ENCODE data around the gene ABCA4. TPM values are rescaled to one million over a fixed set of nuclear protein-coding genes. Genes with fewer than 3 reads are reported as not detected.

The ABCA4 gene
- total RNA-seq, 1 donor from 2014 or later: 1.2 TPM

- peaks cover 63% of the 10 kb centered on the region for H3K4me1 Mint-ChIP-seq
Observed at GRCh38 chr1:94113589-94114226, 7.2 kb downstream of the ABCA4 start.

DNA sequence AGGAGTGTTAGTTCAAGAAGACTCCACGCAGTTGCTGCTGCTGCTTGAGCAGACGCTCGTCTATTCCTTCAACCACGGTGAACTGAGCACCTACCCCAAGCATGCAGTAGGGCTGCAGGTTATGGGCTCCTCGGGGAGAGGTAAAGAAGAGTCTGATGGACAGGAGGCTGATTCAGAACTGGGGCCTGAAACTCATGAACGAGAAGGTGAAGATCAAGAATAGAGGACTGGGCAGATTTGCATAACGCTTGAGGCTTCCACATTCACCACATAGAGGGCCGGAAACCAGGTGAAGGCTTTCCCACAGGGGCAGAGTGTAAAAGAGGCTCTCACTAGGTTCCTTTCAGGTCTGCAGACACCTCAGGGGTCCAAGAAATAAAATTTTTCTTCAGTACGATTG lies 9.1 kb downstream of the ABCA4 start:
- Histone ChIP-seq H3K36me3 (no peaks in the 10 kb centered on the region), H3K27ac (no peak overlapping the region), H3K9ac (no peak overlapping the region), H3F3A (ENCODE audit: low read depth) (no peaks in the 10 kb centered on the region), H3K4me1 (peaks cover 27% of the 10 kb centered on the region), H3K79me2 (ENCODE audit: low read depth) (no peaks in the 10 kb centered on the region), H3K4me2 (no peak overlapping the region), H3K4me3 (no peak overlapping the region), H3K9me3 (ENCODE audit: low read depth) (no peaks in the 10 kb centered on the region), H2AFZ (replicated peaks) (no peak overlapping the region), H4K20me1 (ENCODE audit: low read depth) (no peaks in the 10 kb centered on the region), H3K27me3 (peaks cover 43% of the 10 kb centered on the region)
- peaks cover 10% of the 10 kb centered on the region for H3K27me3 Mint-ChIP-seq (ENCODE audit: insufficient read depth, low read depth)
- no peak overlapping the region for H3K27ac Mint-ChIP-seq
- H3K4me3 Mint-ChIP-seq: no peak overlapping the region
- peaks cover 10% of the 10 kb centered on the region for H3K9me3 Mint-ChIP-seq
- H3K4me1 Mint-ChIP-seq: peaks cover 50% of the 10 kb centered on the region
- H3K36me3 Mint-ChIP-seq: peaks cover 1% of the 10 kb centered on the region
- no peak for DNase-seq (ENCODE audit: low spot score)
- no peak for TF ChIP-seq EZH2phosphoT487 (IDR thresholded peaks at IDR 0.05)
- no peak for TF ChIP-seq EZH2 (IDR thresholded peaks at IDR 0.05)
- TF ChIP-seq, protein P1, sequence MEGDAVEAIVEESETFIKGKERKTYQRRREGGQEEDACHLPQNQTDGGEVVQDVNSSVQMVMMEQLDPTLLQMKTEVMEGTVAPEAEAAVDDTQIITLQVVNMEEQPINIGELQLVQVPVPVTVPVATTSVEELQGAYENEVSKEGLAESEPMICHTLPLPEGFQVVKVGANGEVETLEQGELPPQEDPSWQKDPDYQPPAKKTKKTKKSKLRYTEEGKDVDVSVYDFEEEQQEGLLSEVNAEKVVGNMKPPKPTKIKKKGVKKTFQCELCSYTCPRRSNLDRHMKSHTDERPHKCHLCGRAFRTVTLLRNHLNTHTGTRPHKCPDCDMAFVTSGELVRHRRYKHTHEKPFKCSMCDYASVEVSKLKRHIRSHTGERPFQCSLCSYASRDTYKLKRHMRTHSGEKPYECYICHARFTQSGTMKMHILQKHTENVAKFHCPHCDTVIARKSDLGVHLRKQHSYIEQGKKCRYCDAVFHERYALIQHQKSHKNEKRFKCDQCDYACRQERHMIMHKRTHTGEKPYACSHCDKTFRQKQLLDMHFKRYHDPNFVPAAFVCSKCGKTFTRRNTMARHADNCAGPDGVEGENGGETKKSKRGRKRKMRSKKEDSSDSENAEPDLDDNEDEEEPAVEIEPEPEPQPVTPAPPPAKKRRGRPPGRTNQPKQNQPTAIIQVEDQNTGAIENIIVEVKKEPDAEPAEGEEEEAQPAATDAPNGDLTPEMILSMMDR (IDR thresholded peaks at IDR 0.05): no peak

More at GRCh38 chr1:94113589-94114226, 7.2 kb downstream of the ABCA4 start:
- H3K4me3 ChIP-seq: no peak overlapping the region
- no peak overlapping the region for H3K4me3 Mint-ChIP-seq
- peaks cover 3% of the 10 kb centered on the region for H3K9me3 Mint-ChIP-seq
- H3K9ac ChIP-seq: no peak overlapping the region
- H3K27me3 ChIP-seq: peaks cover 38% of the 10 kb centered on the region
- TF ChIP-seq EZH2 (IDR thresholded peaks at IDR 0.05): no peak
- TF ChIP-seq EZH2phosphoT487 (IDR thresholded peaks at IDR 0.05): no peak
- TF ChIP-seq, protein P1 (IDR thresholded peaks at IDR 0.05): no peak
- no peaks in the 10 kb centered on the region for H3K36me3 ChIP-seq
- H3K27ac Mint-ChIP-seq: peak overlapping the region; percentile 64
- peaks cover 30% of the 10 kb centered on the region for H3K4me1 ChIP-seq
- no peaks in the 10 kb centered on the region for H3K36me3 Mint-ChIP-seq
- H3F3A ChIP-seq (ENCODE audit: low read depth): no peaks in the 10 kb centered on the region
- H3K27me3 Mint-ChIP-seq (ENCODE audit: insufficient read depth, low read depth): peaks cover 12% of the 10 kb centered on the region
- H3K4me2 ChIP-seq: peak overlapping the region; percentile 31
- DNase-seq (ENCODE audit: low spot score): no peak
- H3K79me2 ChIP-seq (ENCODE audit: low read depth): no peaks in the 10 kb centered on the region
- no peak overlapping the region for H2AFZ ChIP-seq (replicated peaks)
- H3K9me3 ChIP-seq (ENCODE audit: low read depth): no peaks in the 10 kb centered on the region
- H4K20me1 ChIP-seq (ENCODE audit: low read depth): no peaks in the 10 kb centered on the region
- no peak overlapping the region for H3K27ac ChIP-seq

DNA sequence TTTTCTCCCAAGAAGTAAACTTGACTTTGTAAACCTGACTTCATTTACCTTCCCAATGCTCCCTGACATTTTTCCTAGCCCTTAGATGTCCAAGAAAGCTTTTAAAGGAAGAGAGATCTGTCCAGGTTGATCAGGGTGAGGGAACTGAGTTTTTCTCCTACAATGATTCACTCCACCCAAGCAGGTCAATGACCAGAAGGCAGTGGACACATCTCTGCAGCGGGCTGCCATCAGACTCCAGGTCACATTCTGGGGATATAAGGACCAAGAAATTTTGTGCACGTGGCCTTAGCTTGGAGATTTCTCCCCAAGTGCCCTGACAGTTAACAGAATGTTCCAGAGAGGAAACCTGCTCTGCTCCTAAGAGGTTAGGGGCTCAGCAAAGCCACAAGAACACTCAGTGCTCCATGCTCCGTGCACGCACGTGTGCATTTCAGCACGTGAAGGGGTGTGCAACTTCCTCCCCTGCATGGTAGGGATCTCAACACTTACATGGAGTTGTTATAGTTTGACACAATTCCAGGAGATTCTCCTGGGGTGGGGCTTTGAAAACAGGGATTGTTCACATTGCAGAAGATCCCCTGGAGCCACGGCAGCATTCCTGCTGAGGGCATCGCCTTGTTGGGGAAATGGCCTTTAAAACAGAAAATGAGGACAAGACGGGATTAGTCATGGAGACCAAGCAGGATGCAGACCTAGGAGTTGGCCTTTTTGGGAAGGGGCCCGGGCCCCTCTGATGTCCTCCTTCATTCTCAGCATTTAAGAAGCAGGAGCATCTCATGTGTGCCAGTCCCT lies 9.8 kb downstream of the ABCA4 start:
- peaks cover 10% of the 10 kb centered on the region for H3K9me3 Mint-ChIP-seq
- Histone ChIP-seq H3K4me3 (no peak overlapping the region), H3K4me1 (peaks cover 20% of the 10 kb centered on the region), H3K4me2 (no peak overlapping the region), H3K27ac (no peak overlapping the region), H3K9me3 (ENCODE audit: low read depth) (no peaks in the 10 kb centered on the region), H3K79me2 (ENCODE audit: low read depth) (no peaks in the 10 kb centered on the region), H4K20me1 (ENCODE audit: low read depth) (no peaks in the 10 kb centered on the region), H3K9ac (no peak overlapping the region), H3F3A (ENCODE audit: low read depth) (no peaks in the 10 kb centered on the region), H3K27me3 (peaks cover 43% of the 10 kb centered on the region), H2AFZ (replicated peaks) (no peak overlapping the region), H3K36me3 (no peaks in the 10 kb centered on the region)
- peaks cover 50% of the 10 kb centered on the region for H3K4me1 Mint-ChIP-seq
- DNase-seq (ENCODE audit: low spot score): no peak
- peaks cover 1% of the 10 kb centered on the region for H3K36me3 Mint-ChIP-seq
- peak overlapping the region; percentile 80 for H3K27ac Mint-ChIP-seq
- TF ChIP-seq, protein P1 (IDR thresholded peaks at IDR 0.05): no peak
- TF ChIP-seq EZH2 (IDR thresholded peaks at IDR 0.05) (no peak), EZH2phosphoT487 (IDR thresholded peaks at IDR 0.05) (no peak)
- H3K4me3 Mint-ChIP-seq: no peak overlapping the region
- H3K27me3 Mint-ChIP-seq (ENCODE audit: insufficient read depth, low read depth): peaks cover 10% of the 10 kb centered on the region

All from neural progenitor cell (in vitro differentiated cells).